ENCODE results near the gene NAALADL2. TPM values are rescaled to one million over a fixed set of nuclear protein-coding genes. Genes with fewer than 3 reads are reported as not detected.

The NAALADL2 gene
- total and polyA plus RNA-seq, 9 of the 15 experiments (the other 6 are each of a cell fraction or from before 2014, with no cell fraction given), result 0.29 to 1.1 (median 0.79) TPM; not detected in 1

- TF ChIP-seq EGR1 (conservative IDR thresholded peaks at IDR 0.05) (no peak), HIVEP1 (CRISPR knock-in tag; IDR thresholded peaks at IDR 0.05) (no peak), ZNF780A (CRISPR knock-in tag; IDR thresholded peaks at IDR 0.05) (no peak)
Measured at GRCh38 chr3:175502155-175502554, 643.0 kb downstream of the NAALADL2 start (continued).

- TF ChIP-seq ZNF280A (IDR thresholded peaks at IDR 0.05; ENCODE audit: low read depth, partially characterized antibody) (no peak), ZNF780A (CRISPR knock-in tag; IDR thresholded peaks at IDR 0.05) (no peak), NR1H2 (CRISPR knock-in tag; IDR thresholded peaks at IDR 0.05) (no peak)
- Histone ChIP-seq H3K79me2 (ENCODE audit: control insufficient read depth, insufficient read depth, low read length) (no peaks in the 10 kb centered on the region), H3K4me2 (ENCODE audit: insufficient read depth, low read length) (no peak overlapping the region), H3K4me3 (no peak overlapping the region), H3K9me1 (ENCODE audit: control insufficient read depth, insufficient read depth, low read length) (no peaks in the 10 kb centered on the region), H2AFZ (ENCODE audit: low read depth, low read length) (no peak overlapping the region), H3K27me3 (ENCODE audit: control insufficient read depth in 2 of 2, insufficient read depth in 2 of 2, low read length in 2 of 2) (no peaks in the 10 kb centered on the region), H3K27ac (ENCODE audit: extremely low read depth, low read depth, low read length) (no peak overlapping the region), H3K9ac (ENCODE audit: insufficient read depth in 1 of 2, low read depth in 2 of 2, low read length in 2 of 2) (no peak overlapping the region), H4K20me1 (replicated peaks; ENCODE audit: control insufficient read depth, insufficient read depth, low read length) (no peaks in the 10 kb centered on the region), H3K36me3 (ENCODE audit: control insufficient read depth, insufficient read depth, low read length) (no peaks in the 10 kb centered on the region), H3K9me3 (replicated peaks; ENCODE audit: control insufficient read depth, insufficient read depth, low read depth, low read length) (no peaks in the 10 kb centered on the region), H3K4me1 (replicated peaks in 1 of 2; ENCODE audit: control insufficient read depth in 2 of 2, insufficient read depth in 2 of 2, low read length in 2 of 2) (no peaks in the 10 kb centered on the region)
- BruUV-seq (replicated peaks), result no TSS peak
- no peak for ATAC-seq
- CTCF ChIA-PET (ENCODE audit: low intra/inter-chr PET ratio), result interaction anchor here (0.7 kb wide), 1 partner anchor 1376 kb away, joined by 3 read pairs; no protein-coding TSS in a partner anchor
- 0% methylated on average over 3 of the region's 3 CpGs for WGBS (ENCODE audit: insufficient coverage, low coverage, missing lambda C conversion rate)
- FAIRE-seq, result no peak
- in situ Hi-C loops (cut with MboI) (no loop called here), intact Hi-C loops (cut with micrococcal nuclease) (no loop called here)
- POLR2A ChIA-PET, result no interaction called here
- no peak for DNase-seq (ENCODE audit: extremely low read depth in 1 of 4, low spot score in 3 of 4)
Measured at GRCh38 chr3:175511219-175511785, 652.2 kb downstream of the NAALADL2 start.
